SU-DHL-6 (cell line): ENCODE results near the gene BIRC2.

ENCODE experiments used
- EZH2phosphoT487 ChIP-seq: fragments of 200-600 bp; sonication (generic), shearing (Covaris generic); conservative IDR thresholded peaks from 2 replicates; pipeline ENCODE4 v1.6.1; 2018; ENCODE audit warnings: mild to moderate bottlenecking, antibody characterized with exemption, low read length, moderate library complexity, mixed read lengths
- TF ChIP-seq, protein P1 (sequence below): fragments of 200-600 bp; sonication (generic); IDR thresholded peaks from one replicate; pipeline ENCODE4 v1.5.1; 2017; ENCODE audit warnings: antibody characterized with exemption, mild to moderate bottlenecking, low read length, moderate library complexity; ENCODE audit not compliant: insufficient read depth, poor library complexity, severe bottlenecking

DNA sequence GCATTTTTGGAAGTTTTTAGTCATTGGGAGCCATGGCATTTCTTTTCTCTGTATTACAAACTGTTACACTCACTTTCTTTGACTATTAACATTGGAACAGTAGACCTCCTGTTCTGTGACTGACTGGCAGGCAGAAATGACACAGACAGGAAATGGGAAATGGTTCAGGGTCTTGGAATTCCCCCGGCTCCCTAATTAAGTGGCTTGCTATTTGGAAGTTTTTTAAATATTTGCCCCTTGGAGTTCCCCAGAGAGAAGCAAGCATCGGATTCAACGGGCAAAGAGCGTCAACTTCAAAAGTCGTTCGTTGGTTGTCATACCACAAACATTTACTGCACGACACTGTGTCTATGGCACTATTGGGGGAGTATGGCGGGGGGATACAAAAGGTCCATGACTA lies 1.1 kb upstream of the BIRC2 start:
- TF ChIP-seq, protein P1, sequence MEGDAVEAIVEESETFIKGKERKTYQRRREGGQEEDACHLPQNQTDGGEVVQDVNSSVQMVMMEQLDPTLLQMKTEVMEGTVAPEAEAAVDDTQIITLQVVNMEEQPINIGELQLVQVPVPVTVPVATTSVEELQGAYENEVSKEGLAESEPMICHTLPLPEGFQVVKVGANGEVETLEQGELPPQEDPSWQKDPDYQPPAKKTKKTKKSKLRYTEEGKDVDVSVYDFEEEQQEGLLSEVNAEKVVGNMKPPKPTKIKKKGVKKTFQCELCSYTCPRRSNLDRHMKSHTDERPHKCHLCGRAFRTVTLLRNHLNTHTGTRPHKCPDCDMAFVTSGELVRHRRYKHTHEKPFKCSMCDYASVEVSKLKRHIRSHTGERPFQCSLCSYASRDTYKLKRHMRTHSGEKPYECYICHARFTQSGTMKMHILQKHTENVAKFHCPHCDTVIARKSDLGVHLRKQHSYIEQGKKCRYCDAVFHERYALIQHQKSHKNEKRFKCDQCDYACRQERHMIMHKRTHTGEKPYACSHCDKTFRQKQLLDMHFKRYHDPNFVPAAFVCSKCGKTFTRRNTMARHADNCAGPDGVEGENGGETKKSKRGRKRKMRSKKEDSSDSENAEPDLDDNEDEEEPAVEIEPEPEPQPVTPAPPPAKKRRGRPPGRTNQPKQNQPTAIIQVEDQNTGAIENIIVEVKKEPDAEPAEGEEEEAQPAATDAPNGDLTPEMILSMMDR, result no peak
- no peak for TF ChIP-seq EZH2phosphoT487
